ENCODE measurements around the gene SPEG.
A peak's percentile ranks its signal among the peaks of the same experiment; 100 is the strongest.

Gene SPEG

DNA sequence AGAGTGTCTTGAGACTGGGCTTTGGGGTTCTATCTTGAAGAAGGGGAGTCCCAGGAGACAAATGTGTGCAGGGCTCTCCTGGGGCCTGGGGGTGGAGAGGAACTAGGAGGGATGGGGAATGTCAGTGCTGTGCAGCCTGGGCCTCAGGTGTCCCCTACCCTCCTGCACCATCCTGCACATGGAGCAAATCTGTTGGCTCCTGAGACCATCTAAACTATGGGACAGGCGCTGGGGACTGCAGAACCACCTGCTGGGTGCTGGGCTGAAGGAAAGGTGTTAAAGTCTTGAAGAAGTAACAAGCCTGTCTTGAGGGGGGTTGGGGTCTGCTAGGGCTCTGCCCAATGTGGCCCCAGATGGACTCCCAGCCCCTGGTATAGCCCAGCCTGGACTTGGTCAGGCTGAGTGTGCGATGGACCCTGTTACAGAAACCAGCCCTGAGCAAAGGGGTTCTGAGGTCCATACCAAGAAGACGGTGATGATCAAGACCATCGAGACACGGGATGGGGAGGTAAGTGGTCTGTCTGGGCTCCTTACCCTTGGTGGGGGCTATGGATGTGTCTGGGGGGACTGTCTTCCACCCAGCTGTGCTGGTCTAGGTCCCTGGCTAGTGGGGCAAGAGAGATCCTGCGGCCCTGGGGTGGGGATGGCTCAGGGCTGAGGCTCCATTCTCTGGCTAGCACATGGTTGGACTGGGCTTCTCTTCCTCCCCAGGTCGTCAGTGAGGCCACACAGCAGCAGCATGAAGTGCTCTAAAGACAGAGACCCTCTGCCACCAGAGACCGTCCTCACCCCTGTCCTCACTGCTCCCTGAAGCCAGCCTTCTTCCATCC, 9.2 kb upstream of the SPEG start:
- DNase-seq, result no peak

DNA sequence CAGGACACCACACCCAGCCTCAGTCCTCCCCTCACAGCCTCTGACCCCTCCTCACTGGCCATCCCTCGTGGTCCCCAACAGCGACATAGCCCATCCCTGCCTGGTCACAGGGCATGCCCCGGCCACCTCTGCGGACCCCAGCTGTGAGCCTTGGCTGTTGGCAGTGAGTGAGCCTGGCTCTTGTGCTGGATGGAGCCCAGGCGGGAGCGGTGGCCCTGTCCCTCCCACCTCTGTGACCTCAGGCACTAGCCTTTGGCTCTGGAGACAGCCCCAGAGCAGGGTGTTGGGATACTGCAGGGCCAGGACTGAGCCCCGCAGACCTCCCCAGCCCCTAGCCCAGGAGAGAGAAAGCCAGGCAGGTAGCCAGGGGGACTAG, 8.6 kb upstream of the SPEG start:
- DNase-seq, result no peak

DNA sequence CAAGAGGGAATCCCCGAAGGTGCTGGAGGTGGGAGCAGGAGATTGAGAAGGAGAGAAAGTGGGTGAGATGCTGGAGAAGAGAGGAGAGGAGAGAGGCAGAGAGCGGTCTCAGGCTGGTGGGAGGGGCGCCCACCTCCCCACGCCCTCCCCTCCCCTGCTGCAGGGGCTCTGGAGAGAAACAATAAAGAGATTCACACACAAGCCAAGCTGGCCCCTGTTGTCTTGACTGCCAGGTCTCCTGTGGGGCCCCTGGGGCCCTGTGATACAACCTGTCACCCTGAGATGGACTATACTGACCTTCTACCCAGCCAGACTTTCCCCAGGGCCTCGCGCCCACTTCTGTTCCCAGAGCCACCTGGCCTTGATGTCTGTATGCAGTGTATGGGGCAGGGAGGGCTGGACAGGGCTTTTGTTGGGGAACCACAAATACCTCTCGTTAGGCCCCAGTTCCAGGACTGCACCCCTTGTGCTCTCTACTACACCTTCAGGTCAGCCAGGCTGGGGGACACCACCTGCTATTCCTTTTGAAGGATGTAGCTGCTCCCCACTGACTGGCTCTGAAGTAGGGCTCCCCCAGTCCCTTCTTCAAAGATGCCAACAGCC, 8.0 kb upstream of the SPEG start:
- no peak for DNase-seq

DNA sequence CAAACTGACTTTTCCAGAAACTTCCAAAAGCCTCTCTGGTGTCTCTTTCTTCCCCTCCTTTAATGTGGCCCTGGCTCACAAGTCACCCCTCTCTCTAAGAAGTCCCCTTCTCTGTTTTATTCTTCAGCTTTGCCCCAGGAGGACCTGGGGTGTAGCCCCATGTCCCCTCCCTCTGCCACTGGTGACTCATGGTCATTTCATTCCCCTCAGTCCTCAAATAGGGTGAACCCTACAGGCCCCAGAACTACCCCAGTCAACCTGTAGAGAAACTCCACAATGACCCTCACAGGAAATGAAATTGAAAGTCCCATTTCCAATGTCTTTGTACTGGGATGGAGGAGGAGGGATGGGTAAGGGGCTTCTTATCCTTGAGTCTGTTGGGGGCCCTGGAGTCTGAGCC, 6.2 kb upstream of the SPEG start:
- no peak for DNase-seq

DNA sequence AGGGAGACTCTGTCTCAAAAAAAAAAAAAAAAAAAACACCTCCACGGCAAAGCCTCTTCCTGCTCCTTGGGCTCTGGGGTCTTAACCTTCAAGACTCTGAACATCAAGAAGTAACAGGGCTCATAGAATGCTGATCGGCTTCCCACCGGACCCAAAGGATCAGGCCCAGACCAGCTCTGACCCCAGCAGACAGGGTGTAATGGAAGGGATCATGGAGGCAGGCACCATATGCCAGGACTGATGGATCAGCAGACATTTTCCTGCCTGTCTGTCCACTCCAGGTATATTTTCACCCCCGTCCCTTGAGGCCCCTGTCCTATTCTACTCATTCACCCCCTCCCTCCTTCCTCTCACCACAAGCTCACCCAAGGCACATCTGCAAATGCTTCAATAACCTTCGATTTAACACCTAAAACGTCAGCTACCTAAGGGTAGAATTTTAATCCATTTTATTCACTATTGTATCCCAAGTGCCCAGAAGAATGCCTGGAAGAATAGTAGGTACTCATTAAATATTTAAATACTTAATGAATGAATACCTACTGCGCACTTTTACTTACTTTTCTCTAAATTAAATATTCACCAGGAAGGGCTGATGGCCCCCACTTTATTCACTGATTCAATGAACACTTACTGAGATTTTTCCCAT, 4.6 kb upstream of the SPEG start:
- DNase-seq, result no peak

DNA sequence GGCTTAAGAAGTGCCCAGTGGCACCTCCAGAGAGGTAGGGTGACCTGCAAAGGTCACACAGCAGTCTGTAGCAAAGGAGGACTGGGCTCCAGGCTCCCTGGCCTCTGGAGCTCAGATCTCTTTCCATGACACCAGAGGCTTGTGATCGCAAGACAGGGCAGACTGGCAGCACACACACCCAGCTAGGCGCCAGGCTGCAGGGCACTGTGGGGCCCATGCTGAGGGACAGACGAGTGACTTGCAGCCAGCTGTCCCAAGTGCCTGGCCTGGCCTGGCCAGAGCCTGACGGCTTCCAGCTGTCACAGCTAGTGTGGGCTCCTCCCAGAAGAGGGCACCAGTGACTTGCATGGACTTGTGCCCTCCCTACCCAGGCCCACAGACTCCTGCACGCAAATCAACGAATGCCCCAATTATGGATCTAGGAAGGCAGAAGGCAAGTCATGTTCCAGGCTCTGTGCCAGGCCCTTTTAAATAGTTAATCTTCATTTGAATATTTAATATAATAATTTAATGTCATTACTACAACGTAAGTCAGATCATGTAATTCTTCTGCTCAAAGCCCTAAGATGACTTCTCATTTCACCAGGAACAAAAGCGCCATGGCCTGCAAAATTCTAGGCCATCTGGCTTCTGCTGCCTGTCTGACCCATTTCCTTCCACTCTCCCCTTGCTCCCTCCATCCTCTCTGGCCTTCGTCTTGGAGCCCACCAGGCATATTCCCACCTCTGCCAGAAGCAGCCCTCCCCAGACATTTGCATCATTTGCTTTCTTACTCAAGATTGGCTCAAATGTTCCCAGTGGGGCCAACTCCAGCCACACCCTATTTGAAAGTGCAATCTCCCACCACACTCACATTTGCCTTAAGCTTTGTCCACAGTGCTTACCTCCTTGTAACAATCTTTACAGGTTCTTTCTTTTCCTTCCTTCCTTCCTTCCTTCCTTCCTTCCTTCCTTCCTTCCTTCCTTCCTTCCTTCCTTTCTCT, 3.7 kb upstream of the SPEG start:
- DNase-seq, result no peak

DNA sequence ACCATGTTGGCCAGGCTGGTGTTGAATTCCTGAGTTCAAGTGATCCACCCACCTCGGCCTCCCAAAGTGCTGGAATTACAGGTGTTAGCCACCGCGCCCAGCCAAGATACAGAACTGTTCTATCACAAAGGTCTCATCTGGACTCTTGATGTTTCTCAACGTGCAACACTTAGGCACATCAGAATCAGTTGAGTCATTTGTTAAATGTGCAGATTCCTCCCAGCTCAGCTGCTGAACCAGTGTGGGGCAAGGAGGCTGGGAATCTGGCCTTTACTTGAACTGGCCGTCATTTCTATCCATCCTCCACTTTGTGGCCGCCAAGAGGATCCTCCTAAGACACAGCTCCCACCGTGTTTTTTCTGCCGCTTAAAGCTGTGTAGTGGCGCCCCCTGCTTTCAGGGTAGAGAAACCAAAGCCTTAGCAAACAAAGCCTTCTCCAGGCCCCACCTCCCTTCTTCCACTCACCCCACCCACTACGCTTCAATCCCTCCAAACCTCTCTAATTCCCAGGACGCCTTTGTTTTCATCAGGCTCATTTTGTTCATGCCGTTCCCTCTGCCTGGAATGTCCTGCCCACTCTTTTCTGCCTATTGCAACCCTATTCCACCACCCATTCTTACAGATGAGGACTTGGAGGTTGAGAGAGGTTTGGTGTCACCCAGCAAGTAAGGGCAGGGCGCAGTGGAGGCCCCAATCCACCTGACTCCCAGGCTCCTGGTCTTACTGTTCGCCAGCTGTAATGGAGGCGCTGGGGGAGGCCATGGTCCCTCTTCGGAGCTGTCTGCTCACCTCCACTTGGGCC, 776 bp upstream of the SPEG start:
- no peak for DNase-seq

DNA sequence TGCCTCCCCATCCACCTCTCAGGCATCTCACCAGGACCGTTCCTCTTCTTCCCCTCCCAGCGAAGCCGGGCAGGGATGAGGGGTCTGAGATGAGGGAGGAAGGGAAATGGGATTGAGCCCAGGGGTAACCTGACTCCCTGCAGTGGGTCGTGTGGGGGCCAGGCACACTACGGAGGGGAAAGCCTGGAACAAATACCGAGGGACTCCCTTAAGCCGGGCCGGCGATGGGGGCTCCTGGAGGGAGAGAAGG, 250 bp upstream of the SPEG start:
- DNase-seq, result no peak

DNA sequence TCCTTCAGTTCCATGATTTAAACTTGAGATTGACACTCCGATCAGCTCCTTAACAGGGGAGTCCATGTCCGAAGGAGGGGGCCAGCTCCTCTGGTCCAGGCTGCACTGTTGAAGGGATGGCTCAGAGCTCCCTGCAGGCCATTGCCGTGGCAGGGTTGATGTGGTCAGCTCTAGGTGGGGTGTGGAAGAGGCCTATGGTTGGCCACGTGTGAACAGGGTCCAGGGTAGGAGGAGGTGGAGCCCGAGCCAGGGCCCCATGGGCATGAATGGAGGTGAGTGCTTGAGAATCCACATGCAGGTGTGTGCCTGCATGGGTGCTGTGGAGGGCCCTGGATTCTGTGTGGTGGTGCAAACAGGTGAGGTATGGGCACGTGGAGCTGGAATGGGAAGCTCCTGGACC, 1.1 kb downstream of the SPEG start:
- no peak for DNase-seq

DNA sequence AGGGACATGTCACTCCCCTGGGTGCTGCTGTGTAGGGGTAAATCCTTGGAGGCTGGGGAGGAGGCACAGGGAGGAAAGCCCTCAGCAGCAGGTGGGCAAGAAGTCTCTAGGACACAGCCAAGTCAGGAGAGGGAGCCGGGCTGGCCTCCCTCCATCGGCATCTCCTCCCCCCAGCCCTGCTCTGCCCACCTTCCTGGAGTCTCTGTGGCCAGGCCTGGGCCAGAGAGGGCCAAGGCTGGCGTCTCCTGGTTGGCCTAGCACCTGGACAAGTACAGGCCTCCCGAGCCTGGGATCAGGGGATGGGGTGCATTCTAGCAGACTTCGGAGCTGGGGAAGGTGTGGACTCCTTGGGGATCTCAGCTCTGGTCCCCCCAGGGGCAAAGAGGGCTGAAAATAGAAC, 1.8 kb downstream of the SPEG start:
- no peak for DNase-seq

DNA sequence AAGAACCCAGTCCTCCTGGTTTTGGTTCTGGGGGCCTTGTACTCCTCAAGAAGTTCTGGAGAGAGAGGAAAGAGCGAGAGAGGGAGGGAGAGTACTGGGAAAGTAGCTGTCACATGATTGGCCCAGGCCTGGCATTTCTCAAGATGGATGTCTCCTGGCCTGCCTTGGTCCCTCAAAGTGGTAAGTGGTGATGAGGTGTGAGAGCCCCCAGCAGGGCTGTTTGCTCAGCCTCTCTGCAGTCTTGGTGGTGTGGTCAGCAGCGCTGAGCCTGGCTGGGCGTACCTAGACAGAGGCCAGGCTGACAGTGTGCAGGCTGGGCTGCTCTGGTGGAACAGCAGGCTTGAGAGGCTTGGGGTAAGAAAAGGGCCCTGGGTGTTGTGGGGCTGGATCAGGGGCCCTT, 2.5 kb downstream of the SPEG start:
- DNase-seq, result no peak

DNA sequence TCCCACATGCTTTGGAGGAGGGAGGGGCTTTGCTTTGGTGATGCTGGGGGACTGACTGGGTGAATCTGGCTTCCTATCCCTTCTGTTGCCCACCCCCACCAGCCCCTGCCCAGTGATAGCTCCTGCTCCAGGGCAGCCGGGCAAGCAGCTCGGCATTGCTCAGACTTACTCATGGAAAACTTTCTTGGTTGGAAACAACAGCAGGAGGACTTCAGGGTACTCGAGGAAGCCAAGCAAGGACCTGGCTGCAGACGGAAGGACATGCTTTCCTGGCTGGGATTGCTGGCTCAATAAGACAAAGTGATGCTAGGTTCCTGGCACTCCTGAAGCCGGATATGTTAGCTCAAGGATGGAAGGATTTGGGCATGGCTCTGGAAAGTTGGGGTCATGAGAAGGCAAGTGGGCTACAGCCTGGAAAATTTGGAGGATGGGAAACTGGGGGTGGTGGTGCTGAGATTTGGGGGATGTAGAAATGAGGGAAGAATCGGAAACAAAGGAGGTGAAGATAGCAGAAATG, 3.1 kb downstream of the SPEG start:
- no peak for DNase-seq

DNA sequence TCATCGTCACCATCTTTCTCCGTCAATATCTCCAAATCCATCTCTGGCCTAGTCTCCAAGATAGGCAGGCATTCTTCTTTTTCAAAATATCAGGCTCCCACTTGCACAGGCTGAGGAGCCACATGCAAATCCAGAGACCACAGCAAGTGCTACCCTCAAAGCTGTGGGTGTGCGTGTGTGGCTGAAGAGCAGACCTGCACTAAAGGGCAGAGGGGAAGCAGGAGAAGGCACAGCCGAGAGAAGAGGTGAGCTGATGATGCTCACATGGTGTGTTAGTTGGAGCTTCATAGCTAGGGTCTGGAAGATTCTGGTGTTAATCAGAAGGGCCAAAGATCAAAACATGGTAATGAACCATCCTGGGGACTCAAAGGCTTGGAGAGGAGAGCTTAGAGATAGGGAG, 3.8 kb downstream of the SPEG start:
- no peak for DNase-seq

DNA sequence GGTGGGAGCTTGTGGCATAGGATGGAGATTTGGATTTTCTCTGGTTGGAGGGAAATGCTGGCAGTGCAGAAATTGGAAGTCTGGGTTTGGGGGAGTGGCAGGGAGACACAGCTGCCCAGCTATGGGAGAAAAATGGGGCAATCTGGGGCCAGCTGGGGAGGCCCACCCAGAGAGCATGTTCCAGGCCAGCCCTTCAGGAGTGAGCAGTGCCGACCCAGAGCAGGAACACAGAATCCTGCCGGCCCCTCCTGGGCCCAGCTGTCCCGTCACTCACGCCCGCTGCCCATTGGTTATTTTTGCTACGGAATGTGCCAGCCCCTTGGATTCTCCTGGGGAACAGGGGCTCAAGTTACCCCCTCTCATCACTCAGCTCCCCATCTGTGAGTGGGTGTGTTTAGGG, 4.9 kb downstream of the SPEG start:
- DNase-seq, result no peak

DNA sequence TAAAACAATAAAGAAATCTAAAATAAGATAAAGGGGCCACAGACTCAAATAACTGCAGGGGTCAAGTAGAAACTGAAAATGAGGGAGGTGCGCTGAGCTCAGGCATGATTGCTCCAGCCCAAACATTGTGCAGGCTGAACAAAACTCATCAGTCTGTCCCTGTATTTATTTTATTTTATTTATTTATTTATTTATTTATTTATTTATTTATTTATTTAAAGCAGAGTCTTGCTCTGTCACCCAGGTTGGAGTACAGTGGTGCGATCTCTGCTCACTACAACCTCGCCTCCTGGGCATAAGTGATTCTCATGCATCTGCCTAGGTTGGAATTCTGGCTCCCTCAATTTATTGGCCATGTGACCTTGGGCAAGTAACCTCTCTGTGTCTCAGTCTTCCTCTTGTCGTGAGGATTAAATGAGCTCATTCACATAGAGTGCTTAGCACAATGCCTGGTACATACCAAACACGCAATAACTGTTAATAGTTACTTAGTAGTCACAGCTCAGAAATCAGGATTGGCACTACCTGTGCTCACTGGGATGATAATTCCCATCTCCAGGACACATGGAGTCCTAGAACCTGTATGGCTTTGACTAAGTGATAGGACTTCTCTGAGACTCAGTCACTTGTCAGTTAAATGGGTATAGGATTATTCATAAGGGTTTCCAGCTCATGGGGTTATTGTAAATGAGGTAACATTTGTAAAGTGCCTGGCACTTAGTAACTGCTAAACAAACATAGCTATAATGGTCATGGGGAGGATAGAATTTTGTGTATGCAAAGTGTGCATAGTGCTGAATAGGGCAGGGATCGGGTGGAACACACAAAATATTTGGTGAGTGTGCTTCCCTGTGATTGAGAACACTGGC, 6.0 kb downstream of the SPEG start:
- DNase-seq, result no peak

DNA sequence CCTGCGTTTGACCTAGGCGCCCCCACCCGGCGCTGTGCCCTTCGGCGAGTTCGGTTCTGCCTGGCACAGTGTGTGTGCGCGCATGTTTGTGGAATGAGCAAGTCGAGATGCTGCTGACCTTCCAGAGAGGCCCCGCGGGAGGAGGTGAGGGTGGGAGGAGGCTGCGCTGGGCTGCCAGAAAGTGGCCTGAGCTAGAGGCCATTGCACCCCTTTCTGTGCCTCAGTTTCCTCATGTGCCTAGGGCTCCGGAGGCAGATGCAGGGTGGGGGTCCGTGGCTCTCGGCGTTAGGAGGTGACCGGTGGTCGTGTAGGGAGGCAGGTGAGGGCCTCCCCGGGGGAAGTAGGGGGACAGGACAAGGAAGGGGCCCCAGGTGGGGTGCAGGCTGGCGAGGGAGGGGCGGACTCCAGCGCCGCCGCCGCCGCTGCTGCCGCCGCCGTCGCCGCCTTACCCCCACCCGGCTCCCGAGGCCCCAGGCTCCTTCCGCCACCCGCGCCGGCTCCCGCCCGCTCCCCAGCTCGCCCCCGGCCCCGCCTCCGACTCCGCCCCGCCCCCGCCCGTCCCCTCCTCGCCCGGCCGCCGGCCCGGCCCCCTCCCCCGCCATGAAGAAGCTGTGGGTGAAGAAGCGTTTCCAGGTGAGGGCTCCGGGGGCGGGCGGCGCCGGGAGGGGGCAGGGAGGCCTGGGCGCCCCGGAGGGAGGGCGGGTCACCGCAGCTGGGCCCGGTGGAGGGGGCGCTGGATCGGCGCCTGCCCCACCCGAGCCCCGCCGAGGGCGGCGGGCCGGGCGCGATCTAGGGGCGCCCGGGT, 7.0 kb downstream of the SPEG start:
- DNase-seq, result peak in 2 of 4 experiments; percentile 6 to 18

DNA sequence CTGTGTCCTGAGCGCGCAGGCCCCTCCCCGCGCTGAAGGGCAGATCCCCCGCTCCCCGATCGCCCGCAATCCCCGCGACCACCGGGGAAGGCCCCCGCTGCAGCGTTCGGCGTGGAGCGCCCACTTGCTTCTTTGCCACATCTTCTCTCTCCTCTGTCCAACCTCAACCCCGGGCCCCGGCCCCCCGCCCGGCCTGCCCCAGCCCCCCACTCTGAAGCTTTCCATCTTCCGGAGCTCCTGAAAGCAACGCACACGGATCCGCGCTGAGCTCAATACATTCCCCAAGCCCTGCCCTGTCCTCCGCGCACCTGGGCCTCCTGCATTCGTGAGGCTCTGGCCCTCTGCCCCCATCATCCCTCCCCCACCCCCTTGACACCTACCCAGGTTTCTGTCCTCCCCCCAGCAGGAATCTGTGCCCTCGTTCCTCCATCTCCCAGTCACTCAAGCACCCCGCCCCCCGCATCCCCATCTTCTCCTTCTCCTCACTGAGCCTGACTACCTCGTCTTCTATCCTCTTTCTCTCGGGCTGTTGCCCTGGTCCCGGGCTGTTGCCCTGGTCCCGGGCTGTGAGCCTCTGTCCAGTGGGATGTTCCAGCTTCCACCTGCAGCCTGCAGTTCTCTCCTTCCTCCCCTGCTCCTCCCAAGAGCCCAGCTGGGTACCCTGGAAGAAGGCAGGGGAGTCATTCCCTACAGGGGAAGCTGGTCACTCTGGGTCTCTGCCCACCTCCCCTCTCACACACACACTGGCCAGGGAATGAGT, 7.8 kb downstream of the SPEG start:
- no peak for DNase-seq

DNA sequence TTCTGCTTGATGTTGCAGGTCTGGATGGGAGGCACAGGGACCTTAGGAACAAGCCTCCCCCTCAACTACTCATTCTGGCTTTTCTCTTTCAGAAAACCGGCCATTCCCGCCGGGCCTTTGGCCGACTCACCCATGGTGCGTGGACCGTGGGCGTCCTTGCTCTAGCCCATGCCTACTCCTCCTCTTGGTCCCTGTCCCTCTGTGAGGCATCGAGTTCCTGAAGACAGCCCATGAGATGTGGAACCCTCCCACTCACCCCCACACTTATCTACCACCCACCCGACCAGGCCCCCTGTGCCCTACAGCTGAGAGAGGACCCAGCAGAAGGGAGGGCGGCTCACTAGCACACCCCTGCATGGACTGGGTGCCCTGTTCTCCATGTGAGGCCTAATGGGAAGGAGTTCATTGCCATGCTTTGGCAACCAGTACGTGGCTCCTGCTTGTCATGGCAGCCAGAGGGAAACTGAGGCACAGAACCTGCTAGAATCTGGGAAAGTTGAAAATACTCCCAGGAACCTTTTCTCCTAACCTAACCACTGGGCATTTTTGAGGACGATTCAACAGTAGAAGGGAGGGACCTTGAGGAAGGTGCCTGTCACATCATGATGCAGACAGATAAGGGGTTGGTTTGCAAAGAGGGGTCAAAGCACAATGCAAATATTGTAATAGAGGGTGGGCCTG, 8.5 kb downstream of the SPEG start:
- no peak for DNase-seq

DNA sequence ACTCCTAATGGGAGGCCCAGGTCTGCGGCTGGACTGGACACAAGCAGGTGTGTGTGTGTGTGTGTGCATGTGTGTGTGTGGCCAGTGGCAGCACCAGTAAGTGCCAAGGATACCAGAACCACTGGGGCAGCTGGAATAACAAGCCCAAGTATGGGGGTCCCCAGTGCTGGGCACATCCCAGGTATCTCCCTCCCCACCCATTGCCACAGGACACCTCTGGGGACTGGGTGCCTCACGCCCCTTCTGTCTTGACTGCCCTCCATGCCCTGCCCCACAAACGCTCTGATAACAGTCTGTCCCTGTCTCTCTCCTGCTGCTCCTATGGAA, 9.0 kb downstream of the SPEG start:
- no peak for DNase-seq
